Testis (tissue), 2 donors: Measurements from ENCODE around the gene C11orf71.

Experiments
- POLR2A ChIP-seq: fragments of 450-650 bp; IDR thresholded peaks from one replicate; pipeline ENCODE4 v1.6.1; 2017; ENCODE audit warnings: antibody characterized with exemption, mild to moderate bottlenecking, moderate library complexity
- TF ChIP-seq, protein P1 (sequence below), 3 experiments: fragments of 450-650 bp in 2 of 3; fragments of 200-600 bp in 1 of 3; sonication (generic) in 1 of 3; IDR thresholded peaks; one replicate each; pipeline ENCODE4 v1.5.1; 2016 to 2019; ENCODE audit warnings: antibody characterized with exemption in 3 of 3, mild to moderate bottlenecking in 2 of 3, moderate library complexity in 1 of 3

DNA sequence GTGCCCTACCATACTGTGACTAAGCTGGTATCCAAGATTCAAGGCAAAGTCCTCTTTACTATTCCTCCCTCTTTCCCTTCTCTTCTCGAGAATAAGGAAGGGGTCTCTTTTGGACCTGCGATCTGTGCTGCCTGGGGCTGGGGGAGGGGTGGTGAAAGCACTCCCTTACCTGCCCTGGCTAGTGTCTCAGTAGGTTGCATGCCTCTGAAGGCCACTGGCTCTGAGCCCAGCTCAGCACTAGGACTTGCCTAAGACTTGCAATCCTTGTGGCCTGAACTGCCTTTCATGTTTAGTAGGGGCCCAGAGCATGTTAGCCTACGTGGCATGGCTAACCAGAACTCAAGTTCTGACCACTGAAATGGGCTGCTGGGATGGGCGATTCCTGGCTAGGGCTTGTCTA lies 26.0 kb upstream of the C11orf71 start:
- TF ChIP-seq, protein P1, sequence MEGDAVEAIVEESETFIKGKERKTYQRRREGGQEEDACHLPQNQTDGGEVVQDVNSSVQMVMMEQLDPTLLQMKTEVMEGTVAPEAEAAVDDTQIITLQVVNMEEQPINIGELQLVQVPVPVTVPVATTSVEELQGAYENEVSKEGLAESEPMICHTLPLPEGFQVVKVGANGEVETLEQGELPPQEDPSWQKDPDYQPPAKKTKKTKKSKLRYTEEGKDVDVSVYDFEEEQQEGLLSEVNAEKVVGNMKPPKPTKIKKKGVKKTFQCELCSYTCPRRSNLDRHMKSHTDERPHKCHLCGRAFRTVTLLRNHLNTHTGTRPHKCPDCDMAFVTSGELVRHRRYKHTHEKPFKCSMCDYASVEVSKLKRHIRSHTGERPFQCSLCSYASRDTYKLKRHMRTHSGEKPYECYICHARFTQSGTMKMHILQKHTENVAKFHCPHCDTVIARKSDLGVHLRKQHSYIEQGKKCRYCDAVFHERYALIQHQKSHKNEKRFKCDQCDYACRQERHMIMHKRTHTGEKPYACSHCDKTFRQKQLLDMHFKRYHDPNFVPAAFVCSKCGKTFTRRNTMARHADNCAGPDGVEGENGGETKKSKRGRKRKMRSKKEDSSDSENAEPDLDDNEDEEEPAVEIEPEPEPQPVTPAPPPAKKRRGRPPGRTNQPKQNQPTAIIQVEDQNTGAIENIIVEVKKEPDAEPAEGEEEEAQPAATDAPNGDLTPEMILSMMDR (IDR thresholded peaks at IDR 0.05), result no peak
- no peak for TF ChIP-seq POLR2A
